ENCODE results near the gene CLP1.

- TF ChIP-seq, protein P1, sequence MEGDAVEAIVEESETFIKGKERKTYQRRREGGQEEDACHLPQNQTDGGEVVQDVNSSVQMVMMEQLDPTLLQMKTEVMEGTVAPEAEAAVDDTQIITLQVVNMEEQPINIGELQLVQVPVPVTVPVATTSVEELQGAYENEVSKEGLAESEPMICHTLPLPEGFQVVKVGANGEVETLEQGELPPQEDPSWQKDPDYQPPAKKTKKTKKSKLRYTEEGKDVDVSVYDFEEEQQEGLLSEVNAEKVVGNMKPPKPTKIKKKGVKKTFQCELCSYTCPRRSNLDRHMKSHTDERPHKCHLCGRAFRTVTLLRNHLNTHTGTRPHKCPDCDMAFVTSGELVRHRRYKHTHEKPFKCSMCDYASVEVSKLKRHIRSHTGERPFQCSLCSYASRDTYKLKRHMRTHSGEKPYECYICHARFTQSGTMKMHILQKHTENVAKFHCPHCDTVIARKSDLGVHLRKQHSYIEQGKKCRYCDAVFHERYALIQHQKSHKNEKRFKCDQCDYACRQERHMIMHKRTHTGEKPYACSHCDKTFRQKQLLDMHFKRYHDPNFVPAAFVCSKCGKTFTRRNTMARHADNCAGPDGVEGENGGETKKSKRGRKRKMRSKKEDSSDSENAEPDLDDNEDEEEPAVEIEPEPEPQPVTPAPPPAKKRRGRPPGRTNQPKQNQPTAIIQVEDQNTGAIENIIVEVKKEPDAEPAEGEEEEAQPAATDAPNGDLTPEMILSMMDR (IDR thresholded peaks at IDR 0.05) = no peak
- TF ChIP-seq POLR2A (IDR thresholded peaks at IDR 0.05) (no peak), EP300 (IDR thresholded peaks at IDR 0.05) (no peak)
Observed at GRCh38 chr11:57659669-57660068, 2.1 kb downstream of the CLP1 start.
